ENCODE measurements around the gene ARHGEF10L.

DNA sequence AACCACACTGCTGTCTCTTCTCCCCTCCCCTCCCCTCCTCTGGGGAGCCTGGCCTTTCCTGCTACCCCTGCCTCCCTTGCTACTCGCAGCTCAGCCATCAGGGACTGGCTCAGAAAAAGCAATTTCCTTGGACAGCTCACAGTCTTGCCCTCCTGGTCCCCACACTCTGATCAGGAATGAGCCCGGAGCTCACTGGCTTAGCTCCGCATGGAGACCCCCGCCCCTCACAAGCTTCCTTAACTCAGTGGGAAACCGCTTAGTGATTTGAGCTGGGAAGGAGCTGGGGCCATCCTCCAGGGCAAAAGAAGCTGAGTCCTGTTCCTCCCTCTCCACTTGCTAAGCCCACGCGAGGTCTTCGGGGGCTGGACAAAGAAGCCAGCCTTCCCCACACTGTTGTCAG, 145.3 kb downstream of the ARHGEF10L start:
- TF ChIP-seq POLR2A (IDR thresholded peaks at IDR 0.05), result no peak
- TF ChIP-seq, protein P1, sequence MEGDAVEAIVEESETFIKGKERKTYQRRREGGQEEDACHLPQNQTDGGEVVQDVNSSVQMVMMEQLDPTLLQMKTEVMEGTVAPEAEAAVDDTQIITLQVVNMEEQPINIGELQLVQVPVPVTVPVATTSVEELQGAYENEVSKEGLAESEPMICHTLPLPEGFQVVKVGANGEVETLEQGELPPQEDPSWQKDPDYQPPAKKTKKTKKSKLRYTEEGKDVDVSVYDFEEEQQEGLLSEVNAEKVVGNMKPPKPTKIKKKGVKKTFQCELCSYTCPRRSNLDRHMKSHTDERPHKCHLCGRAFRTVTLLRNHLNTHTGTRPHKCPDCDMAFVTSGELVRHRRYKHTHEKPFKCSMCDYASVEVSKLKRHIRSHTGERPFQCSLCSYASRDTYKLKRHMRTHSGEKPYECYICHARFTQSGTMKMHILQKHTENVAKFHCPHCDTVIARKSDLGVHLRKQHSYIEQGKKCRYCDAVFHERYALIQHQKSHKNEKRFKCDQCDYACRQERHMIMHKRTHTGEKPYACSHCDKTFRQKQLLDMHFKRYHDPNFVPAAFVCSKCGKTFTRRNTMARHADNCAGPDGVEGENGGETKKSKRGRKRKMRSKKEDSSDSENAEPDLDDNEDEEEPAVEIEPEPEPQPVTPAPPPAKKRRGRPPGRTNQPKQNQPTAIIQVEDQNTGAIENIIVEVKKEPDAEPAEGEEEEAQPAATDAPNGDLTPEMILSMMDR (IDR thresholded peaks at IDR 0.05), result no peak
